KBM-7 (cell line): ENCODE data around the gene SPOCK3.
"Not testable (repeated sequence)": the region's sequence is repeated elsewhere in the genome, so short reads cannot be mapped to it uniquely, and the experiment has no call there.

Experiments used
- DNase-seq: peaks from one replicate; pipeline ENCODE4 v3.0.0-alpha.2; 2015
- in situ Hi-C: fragments of 300-500 bp; cut with MboI; formaldehyde crosslinking; loops from 2 replicates; pipeline ENCODE4 v1.14.3; 2020; ENCODE audit warnings: low sequenced_read_pairs, low pct_unique_long_range_greater_than_20kb, mixed read lengths

Gene SPOCK3

DNA sequence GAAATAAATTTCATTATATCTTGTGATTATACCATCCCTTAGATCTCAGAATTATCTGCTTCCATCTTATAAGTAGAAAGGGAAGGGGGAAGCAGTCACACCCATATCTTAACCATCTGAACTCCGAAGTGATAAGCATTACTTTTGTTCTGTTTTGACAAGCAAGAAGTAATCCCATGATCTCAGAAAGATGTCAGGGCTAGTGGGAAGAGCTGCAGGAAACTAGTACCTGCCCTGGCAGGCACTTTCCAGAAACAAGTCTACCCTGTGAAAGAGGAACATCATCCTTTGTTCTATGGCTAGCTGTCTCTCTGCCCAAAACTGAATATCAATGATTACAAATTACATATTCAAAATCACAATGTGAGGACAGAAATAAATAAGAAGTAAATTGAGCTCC is 244.4 kb downstream of the SPOCK3 start:
- in situ Hi-C loops, result no loop called here
- DNase-seq, result no peak

DNA sequence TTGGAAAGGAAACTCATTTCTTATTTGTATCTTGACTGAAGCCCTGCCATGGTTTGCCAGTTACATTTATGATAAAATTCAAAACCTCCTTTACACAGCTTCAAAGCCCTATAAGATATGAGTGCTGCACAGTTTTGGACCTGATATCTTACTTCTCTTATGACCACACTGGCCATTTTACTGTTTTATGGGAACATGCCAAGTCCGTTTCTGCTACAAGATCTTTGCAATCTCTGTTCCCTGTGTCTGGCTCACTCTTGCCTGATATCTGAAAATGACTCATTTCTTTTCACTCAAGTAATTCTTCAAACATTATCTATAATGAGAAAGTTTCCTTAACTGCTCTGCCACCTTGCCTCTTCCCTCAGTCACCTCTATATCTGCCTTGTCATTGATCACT is 247.3 kb downstream of the SPOCK3 start:
- in situ Hi-C loops, result no loop called here
- DNase-seq, result no peak

DNA sequence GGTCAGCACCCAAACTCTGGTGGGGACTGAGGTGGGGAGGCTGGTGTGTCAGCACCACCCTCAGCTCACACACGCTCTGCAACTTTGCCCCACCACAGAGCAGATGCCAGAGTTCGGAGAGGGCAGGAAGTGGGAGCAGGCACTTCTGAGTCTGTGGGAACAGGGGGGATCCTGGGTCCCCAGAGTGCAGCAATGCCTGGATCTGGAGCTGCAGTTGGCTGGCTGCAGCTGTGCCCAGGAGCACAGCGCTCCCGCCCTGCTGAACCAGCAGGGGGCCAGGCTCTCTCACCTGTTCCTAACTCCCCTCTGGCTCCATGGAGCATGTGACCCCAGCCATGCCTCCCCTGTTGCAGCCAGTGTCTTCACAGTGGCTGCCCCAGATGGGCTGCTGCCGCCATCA is 252.4 kb downstream of the SPOCK3 start:
- no peak for DNase-seq
- in situ Hi-C loops, result no loop called here

- no peak for DNase-seq
- in situ Hi-C loops, result no loop called here
Observed at GRCh38 chr4:166980419-166980818, 253.9 kb downstream of the SPOCK3 start.

DNA sequence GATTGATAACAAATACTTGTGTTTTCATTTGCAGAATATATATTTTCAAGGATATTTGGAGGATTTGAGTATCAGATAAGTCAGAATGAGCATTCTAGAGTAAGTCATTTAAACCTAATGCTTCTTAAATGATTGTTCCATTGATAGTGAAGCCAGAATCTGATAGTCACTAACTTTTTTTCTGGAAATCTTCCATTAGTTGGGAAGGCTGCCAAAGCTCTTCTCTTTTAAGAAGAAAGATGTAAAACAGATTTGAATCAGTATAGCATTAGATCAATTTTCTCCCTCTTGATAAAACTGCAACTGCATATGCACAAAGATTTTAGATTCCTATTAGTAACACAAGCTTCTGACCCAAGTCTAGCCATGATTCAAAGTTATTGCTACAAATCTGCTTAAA is 256.7 kb downstream of the SPOCK3 start:
- DNase-seq, result no peak
- in situ Hi-C loops, result no loop called here

DNA sequence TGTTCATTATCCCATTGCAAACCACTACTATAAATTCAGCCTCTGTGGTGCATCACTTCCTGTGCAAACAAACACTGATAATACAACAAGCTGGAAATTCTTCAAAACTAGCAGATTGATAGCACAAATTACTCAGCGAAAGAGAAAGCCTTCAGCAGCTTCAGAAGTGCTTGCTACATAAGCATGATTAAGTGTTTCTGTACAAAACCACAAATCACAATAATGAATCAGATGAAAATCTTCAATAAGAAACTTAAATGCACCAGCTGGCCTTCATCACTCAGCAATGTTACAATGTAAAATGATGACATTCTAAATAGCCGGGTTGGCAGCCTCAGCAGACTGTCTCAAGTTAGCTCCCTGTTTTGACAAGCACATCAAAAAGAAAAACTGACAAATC is 262.2 kb downstream of the SPOCK3 start:
- in situ Hi-C loops, result no loop called here
- no peak for DNase-seq

- in situ Hi-C loops, DNase-seq: not testable (repeated sequence)
Observed at GRCh38 chr4:166968219-166968618, 266.1 kb downstream of the SPOCK3 start.

DNA sequence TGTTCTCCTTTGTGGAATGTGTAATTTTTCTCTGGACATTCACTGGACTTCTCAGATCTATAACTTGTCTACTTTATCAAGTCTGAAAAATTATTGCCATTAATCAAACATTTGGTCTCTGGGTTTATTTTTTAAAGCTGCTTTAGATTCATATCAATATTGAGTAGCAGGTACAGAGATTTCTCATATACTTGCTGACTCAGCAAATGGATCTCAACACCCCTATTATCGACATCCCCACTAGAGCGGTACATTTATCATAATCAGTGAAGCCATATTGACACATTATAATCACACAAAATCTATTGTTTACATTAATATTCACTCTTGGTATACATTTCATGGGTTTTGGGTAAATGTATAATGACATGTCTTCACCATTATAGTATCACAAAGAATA is 268.7 kb downstream of the SPOCK3 start:
- in situ Hi-C loops, result no loop called here
- DNase-seq, result no peak

GRCh38 chr4:166957451-166957850 is 276.8 kb downstream of the SPOCK3 start:
- no peak for DNase-seq
- in situ Hi-C loops, result no loop called here

DNA sequence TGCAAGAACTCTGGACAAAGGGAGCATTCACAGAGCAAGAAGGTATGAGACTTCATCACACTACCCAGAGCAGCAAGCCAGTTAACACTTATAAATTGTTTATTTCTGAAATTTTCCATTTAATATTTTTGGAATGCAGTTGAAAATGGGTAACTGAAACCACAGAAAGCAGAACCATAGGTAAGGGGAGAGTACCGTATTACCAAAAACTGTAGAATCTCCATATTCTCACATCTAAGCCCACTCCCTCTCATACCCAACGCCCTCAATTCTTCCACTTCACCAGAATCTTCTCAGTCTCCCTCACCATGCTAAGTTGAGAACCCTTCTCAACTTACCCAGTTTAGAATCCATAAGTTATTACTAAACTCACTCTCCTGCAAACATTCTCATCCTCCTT is 277.8 kb downstream of the SPOCK3 start:
- DNase-seq, result no peak
- in situ Hi-C loops, result no loop called here

GRCh38 chr4:166941629-166942028 is 292.7 kb downstream of the SPOCK3 start:
- in situ Hi-C loops, result no loop called here
- DNase-seq, result no peak

GRCh38 chr4:166930464-166930863 is 303.8 kb downstream of the SPOCK3 start:
- in situ Hi-C loops, result no loop called here
- DNase-seq, result no peak

DNA sequence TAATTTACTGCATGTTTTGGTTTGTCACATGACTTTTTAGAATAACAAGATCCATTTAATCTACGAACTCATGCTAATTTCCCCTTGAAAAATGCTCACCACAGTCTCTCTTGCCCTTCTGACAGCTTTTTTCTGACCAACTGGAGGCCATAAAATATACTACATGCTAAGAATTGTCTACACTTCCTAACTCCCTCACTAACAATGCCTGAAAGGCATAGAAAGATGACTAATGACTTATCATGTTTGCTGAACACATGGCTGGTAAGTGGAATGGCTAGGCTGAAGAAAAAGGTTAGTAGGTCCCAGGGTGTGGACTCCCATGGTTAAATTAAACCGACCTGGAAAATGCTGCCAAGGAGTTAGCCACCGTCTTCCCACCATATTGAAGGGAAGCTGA is 309.9 kb downstream of the SPOCK3 start:
- DNase-seq, result no peak
- in situ Hi-C loops, result no loop called here

DNA sequence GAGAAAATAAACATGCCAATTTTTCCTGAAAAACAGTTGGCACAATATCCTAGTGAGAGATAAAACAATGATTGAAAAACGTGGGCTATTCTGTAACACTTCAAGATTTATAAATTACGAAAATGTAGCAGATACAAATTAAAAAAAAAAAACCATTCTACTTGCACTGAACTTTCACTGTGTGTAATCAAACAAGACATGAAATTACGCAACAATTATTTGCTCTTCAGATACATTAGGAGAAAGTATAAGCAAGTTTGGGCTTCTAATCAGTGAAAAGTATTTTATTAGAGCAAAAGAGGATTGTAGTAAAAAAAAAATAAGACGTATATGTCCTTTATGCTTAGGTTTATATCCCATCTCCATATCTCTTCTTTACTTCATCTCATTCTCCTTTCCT is 320.4 kb downstream of the SPOCK3 start:
- in situ Hi-C loops, result no loop called here
- no peak for DNase-seq

DNA sequence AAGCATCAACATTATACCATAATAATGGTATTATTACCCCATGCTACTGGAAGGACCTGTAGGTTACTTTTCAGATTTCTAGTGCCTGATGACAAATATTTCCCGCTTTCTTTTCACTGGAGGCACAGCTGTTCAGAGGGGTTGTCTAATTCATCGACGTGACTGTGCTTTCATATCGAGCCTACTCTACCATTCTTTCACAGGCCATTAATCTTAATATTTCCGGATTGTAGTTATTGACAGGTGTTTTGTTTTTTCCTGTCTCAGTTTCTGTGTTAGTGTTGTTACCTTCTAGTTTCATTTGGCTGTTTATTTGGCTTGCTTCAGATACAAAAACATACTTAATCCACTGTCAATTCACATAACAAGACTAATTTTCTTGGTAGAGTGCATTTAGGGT is 330.9 kb downstream of the SPOCK3 start:
- in situ Hi-C loops, result no loop called here
- DNase-seq, result no peak

DNA sequence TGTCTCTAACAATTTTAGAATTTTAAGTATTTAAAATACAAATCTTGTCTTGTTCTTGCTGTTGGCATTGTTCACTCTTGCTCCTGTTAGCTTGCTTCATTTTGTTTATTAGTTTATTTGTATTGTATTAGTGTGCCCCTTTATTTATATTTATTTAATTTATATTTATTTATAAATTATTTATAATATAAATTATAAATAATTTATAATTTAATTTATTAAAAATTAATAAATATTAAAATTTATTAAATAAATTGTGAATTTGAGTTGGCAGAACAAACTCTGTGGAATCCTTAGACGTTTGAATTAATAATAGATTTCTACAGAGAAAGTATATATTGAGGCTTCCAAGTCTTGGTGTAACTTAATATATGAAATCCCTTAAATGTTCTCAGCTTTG is 331.4 kb downstream of the SPOCK3 start:
- DNase-seq, result no peak
- in situ Hi-C loops, result no loop called here

DNA sequence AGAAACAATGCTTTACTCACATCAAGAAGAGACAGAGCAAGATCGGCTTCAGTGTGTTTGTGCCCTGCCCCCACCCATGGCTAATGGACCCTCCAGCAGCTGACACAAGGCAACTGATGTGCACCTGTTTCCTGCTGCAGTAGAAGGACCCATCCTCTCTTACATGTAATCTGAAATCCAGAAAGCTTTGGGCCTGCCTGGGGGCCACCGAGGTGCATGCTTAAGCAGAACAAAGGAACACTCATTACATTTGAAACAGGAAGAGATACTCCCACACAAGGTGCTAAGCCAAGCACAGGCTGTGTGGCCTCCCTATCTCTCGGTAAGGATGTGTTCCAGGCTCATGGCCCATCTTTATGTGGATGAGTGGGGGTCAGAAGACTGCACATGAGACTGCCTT is 338.0 kb downstream of the SPOCK3 start:
- in situ Hi-C loops, result no loop called here
- DNase-seq, result no peak

- in situ Hi-C loops, result no loop called here
Observed at GRCh38 chr4:166895771-166896170, 338.5 kb downstream of the SPOCK3 start.

GRCh38 chr4:166887457-166887856 is 346.8 kb downstream of the SPOCK3 start:
- in situ Hi-C loops, result no loop called here
- no peak for DNase-seq

More at GRCh38 chr4:166895771-166896170, 338.5 kb downstream of the SPOCK3 start:
- DNase-seq, result no peak

- DNase-seq, result no peak
- in situ Hi-C loops, result no loop called here
Observed at GRCh38 chr4:166886718-166887117, 347.6 kb downstream of the SPOCK3 start.

DNA sequence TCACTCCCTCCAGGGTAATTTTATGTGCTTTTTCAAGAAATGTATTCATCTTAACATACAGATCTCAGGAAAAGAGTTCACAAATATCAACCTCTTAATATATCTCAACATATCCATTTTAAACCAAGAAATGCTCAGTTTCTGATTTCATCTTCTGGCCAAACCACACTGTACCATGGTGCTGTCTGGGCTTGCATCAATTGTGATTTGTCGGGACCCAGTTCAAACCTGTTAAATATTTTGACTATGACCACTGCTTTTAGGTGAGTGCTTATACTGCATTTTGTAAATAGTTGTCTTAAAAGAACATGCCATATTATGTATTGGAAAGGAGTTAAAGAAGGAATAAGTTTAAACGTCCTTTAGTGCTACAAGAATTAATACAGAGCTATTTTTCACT is 352.1 kb downstream of the SPOCK3 start:
- DNase-seq, result no peak
- in situ Hi-C loops, result no loop called here

DNA sequence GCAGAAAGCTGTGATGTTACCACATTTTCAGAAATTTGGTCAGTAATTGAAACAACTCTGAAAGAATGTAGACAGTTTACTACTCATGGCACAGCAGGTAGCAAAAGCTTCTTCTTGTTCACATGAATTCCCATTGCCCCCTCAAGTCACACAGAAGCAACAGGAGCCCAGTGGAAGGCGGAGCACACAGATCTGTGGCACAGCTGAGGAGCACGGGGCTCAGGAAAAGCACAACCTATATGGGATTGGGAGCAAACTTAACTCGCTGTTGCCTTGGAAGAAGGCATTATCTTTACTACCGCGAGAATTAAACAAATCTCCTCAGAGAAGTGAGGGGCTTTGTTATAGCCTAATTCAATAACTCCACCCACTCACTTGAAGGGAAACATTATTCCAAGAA is 358.5 kb downstream of the SPOCK3 start:
- DNase-seq, result no peak
- in situ Hi-C loops, result no loop called here
